WERI-Rb-1 (cell line): ENCODE data around the gene SVEP1.

ENCODE experiments used
- DNase-seq: peaks from one replicate; pipeline ENCODE4 v3.0.0-alpha.2; 2020
- H3K27ac ChIP-seq: fragments of 250-450 bp; sonication (Bioruptor Pico); 2 replicates; pipeline ENCODE4 v1.5.1; 2020; ENCODE audit warnings: mild to moderate bottlenecking, moderate library complexity
- H3K27me3 ChIP-seq: fragments of 250-450 bp; sonication (Bioruptor Pico); 2 replicates; pipeline ENCODE4 v1.5.1; 2021; ENCODE audit warnings: mild to moderate bottlenecking, low read depth, moderate library complexity; ENCODE audit not compliant: insufficient read depth, severe bottlenecking
- H3K36me3 ChIP-seq: fragments of 250-450 bp; sonication (Bioruptor Pico); 2 replicates; pipeline ENCODE4 v1.5.1; 2020; ENCODE audit warnings: mild to moderate bottlenecking, moderate library complexity
- H3K4me3 ChIP-seq: 2 replicates; pipeline ENCODE4 v1.5.1; 2011; ENCODE audit warnings: low read depth, mild to moderate bottlenecking, control low read depth, low read length
- H3K9me3 ChIP-seq: fragments of 250-450 bp; sonication (Bioruptor Pico); 2 replicates; pipeline ENCODE4 v1.5.1; 2021; ENCODE audit warnings: mild to moderate bottlenecking, moderate library complexity; ENCODE audit not compliant: severe bottlenecking
- TF ChIP-seq, protein P1 (sequence below): IDR thresholded peaks from 2 replicates; pipeline ENCODE4 v1.5.1; 2011; ENCODE audit warnings: low read depth, mild to moderate bottlenecking, control low read depth, inconsistent platforms, low read length

SVEP1 gene

DNA sequence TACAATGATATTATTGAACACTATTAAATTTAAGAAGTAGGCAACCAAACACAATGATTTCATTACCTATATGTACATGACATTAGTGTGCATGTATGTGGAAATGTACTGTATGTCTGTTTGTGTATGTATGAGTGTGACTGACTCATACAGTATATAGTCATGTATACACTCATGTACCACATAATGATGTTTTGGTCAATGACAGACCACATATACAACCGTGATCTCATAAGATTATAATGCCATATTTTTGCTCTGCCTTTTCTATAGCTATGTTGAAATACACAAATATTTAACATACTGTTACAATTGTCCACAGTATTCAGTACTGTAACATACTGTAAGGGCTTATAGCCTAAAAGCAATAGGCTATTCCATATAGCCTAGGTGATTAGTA, 19.7 kb downstream of the SVEP1 start:
- H3K27ac ChIP-seq = no peak overlapping the region
- no peaks in the 10 kb centered on the region for H3K9me3 ChIP-seq
- no peak for DNase-seq
- peaks cover 64% of the 10 kb centered on the region for H3K27me3 ChIP-seq
- H3K4me3 ChIP-seq = no peak overlapping the region
- TF ChIP-seq, protein P1, sequence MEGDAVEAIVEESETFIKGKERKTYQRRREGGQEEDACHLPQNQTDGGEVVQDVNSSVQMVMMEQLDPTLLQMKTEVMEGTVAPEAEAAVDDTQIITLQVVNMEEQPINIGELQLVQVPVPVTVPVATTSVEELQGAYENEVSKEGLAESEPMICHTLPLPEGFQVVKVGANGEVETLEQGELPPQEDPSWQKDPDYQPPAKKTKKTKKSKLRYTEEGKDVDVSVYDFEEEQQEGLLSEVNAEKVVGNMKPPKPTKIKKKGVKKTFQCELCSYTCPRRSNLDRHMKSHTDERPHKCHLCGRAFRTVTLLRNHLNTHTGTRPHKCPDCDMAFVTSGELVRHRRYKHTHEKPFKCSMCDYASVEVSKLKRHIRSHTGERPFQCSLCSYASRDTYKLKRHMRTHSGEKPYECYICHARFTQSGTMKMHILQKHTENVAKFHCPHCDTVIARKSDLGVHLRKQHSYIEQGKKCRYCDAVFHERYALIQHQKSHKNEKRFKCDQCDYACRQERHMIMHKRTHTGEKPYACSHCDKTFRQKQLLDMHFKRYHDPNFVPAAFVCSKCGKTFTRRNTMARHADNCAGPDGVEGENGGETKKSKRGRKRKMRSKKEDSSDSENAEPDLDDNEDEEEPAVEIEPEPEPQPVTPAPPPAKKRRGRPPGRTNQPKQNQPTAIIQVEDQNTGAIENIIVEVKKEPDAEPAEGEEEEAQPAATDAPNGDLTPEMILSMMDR = no peak
- H3K36me3 ChIP-seq = no peaks in the 10 kb centered on the region

DNA sequence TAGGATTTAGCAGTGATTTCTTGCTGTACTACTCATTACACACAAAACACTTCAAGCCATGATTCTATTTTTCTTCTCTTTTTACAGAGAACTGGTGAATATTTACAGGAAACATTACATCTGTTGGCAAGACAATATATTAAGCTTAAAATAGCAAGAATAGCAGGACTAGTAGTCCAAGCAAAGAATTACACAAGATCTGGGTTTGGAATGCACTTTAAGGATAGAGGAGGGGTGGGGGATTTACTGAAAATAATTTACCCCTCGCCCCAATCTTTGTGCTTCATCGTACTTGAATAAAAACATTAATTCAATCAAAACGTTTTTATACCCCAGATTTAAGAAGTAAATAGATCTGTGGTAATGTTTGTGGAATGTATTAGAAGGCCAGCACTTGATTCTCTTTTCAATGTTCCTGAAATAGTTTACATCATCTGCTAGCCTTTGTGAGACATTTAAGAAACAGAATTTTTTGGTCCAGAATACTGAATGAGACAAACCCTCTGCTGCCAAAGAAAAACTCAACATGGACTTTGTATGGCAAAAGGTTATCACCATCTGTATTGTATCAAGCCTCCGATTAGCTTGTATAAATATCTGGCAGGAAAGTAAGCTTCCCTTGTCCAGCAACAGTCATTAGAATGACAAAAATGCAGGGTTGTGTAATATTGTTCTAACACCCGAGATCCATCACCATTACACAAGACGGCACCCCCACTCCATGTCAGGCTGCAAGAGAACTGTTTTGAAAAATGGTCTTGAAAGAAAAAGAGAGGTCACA, 23.8 kb downstream of the SVEP1 start:
- Histone ChIP-seq H3K27ac (no peak overlapping the region), H3K9me3 (no peaks in the 10 kb centered on the region), H3K36me3 (no peaks in the 10 kb centered on the region), H3K27me3 (peaks cover 56% of the 10 kb centered on the region), H3K4me3 (no peak overlapping the region)
- TF ChIP-seq, protein P1 = no peak
- no peak for DNase-seq

DNA sequence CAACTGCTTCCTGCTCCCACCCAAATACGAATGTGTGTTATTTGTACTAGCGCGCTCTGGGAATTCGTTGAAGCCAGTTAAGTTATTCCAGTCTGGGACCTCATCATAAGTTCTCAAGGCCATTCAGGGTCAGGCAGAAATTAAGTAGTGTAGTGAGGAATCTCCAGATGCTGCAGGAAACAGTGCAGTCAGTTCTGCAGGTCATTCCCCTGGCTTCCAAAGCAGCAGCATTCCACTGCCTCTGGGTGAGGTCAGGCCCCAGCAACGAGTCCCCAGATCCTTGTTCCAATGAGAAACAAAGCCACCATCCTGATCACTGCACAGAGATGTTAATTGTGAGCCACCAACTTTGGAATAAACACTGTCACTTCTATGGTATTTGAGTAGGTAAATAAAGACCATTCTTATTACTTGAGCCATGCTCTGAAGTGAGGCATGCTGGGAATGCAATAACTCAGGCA, 33.1 kb downstream of the SVEP1 start:
- Histone ChIP-seq H3K9me3 (no peaks in the 10 kb centered on the region), H3K36me3 (no peaks in the 10 kb centered on the region), H3K4me3 (no peak overlapping the region), H3K27ac (no peak overlapping the region), H3K27me3 (peaks cover 70% of the 10 kb centered on the region)
- TF ChIP-seq, protein P1 = no peak
- no peak for DNase-seq

DNA sequence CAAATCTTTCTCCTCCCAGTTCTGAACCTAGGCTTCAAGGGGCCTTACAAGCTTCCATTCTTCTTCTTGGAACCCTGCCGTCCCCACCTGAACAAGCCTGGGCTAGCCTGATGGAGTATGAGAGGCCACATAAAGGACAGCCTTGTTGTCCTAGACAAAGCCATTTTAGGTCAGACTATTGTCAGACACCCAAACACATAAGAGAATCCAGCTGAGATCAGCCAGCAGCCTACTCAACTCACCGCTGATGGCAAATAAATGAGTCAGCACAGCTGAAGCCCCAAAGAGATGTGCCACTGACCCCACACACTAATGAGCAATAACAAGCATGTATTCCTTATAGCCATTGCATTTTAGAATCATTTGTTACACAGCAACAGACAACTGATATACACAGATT, 33.8 kb downstream of the SVEP1 start:
- Histone ChIP-seq H3K4me3 (no peak overlapping the region), H3K9me3 (no peaks in the 10 kb centered on the region), H3K36me3 (no peaks in the 10 kb centered on the region), H3K27me3 (peaks cover 70% of the 10 kb centered on the region), H3K27ac (no peak overlapping the region)
- no peak for DNase-seq
- TF ChIP-seq, protein P1 = no peak

DNA sequence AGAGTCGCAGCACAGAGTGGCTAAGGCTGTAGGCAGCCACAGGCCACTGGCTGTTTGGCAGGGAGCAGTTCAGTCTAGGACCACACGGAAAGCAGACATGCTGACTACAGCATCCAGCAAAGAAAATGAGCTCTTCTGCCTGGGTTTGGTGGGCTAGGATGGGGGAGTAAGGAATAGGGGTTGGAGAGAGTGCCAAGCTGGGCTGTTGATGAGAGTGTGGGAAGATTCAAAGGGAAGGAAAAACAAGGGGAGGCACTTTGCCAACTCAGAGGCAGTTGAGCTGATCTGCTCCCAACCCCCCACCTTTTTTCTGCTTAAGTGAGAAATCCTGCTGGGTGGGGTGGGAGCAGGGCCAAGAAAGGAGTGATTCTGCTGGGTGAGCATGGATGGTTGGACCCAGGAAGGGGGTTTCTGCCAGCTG, 35.9 kb downstream of the SVEP1 start:
- H3K9me3 ChIP-seq = no peaks in the 10 kb centered on the region
- TF ChIP-seq, protein P1 = no peak
- H3K27ac ChIP-seq = no peak overlapping the region
- H3K36me3 ChIP-seq = no peaks in the 10 kb centered on the region
- H3K4me3 ChIP-seq = no peak overlapping the region
- H3K27me3 ChIP-seq = peaks cover 69% of the 10 kb centered on the region
- DNase-seq = no peak

DNA sequence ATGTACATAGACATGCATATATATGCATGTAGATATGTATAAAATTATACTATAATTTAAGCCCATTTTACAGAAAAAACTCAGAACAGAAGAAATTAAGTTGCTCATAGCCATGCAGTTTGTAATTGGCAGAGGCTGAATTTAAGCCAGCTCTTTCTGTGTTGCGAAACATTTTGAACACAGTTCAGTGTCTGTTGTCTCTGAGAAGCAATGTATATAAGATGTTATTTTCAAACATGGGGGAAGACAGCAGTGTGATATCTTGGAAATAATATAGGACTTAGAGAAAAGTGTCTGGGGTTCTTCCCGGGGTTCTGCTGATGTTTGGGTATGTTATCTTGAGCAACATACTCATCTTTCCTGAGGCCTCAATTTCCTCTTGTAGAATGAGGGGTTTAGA, 37.6 kb downstream of the SVEP1 start:
- Histone ChIP-seq H3K4me3 (no peak overlapping the region), H3K36me3 (no peaks in the 10 kb centered on the region), H3K27ac (no peak overlapping the region), H3K27me3 (peaks cover 62% of the 10 kb centered on the region), H3K9me3 (no peaks in the 10 kb centered on the region)
- TF ChIP-seq, protein P1 = no peak
- no peak for DNase-seq
